Activated CD4-positive, alpha-beta T cell treated with anti-CD3 and anti-CD28 coated beads for 36 hours (primary cell): ENCODE results near the gene PRR14L. TPM values are rescaled to one million over a fixed set of nuclear protein-coding genes. Genes with fewer than 3 reads are reported as not detected.
"Not testable (repeated sequence)": the region's sequence is repeated elsewhere in the genome, so short reads cannot be mapped to it uniquely, and the experiment has no call there.

ENCODE experiments used
- ATAC-seq: fragments of 200-7000 bp; cut with Tn5 transposase; one replicate; pipeline ENCODE4 v1.10.0; 2021; ENCODE audit warnings: mild to moderate bottlenecking, moderate library complexity
- CTCF ChIA-PET: fragments of 350-600 bp; sonication (Branson Sonifier 250); formaldehyde crosslinking; loops from one replicate; lab custom pipeline; 2021; ENCODE audit warnings: antibody characterized with exemption; lab: Charles Lee
- POLR2A ChIA-PET: fragments of 350-600 bp; sonication (Branson Sonifier 250); formaldehyde crosslinking; loops from one replicate; lab custom pipeline; 2021; ENCODE audit warnings: antibody characterized with exemption, inconsistent platforms; lab: Charles Lee
- DNase-seq: peaks from one replicate; pipeline ENCODE4 v3.0.0-alpha.2; 2020
- H3K27ac Mint-ChIP-seq: one replicate; pipeline ENCODE4 v1.8.0; 2021; ENCODE audit warnings: mixed read lengths
- H3K27me3 Mint-ChIP-seq: one replicate; pipeline ENCODE4 v1.8.0; 2021; ENCODE audit warnings: mixed read lengths
- H3K36me3 Mint-ChIP-seq: one replicate; pipeline ENCODE4 v1.8.0; 2021; ENCODE audit warnings: low read depth, mixed read lengths
- H3K4me1 Mint-ChIP-seq: one replicate; pipeline ENCODE4 v1.8.0; 2021; ENCODE audit warnings: mixed read lengths
- H3K4me3 Mint-ChIP-seq: one replicate; pipeline ENCODE4 v1.8.0; 2021; ENCODE audit warnings: mild to moderate bottlenecking, moderate library complexity, mixed read lengths
- H3K9me3 Mint-ChIP-seq: one replicate; pipeline ENCODE4 v1.8.0; 2021; ENCODE audit warnings: low read depth, mixed read lengths
- intact Hi-C, 2 experiments: fragments of 100-400 bp; cut with DNase I in 1 of 2; cut with micrococcal nuclease in 1 of 2; formaldehyde crosslinking; loops; one replicate each; pipeline versions ENCODE4 v1.14.2 to v1.15.1; 2022 to 2024; cut with DNase I, micrococcal nuclease
- total RNA-seq, 2 experiments: library from RNA; stranded (reverse); gene quantifications; one replicate each; pipeline ENCODE4 v1.2.3, GENCODE V29; 2021

The PRR14L gene
- total RNA-seq, 2 experiments from 2014 or later, result 48.2 to 52.2 TPM

GRCh38 chr22:31723723-31724122 is 26.2 kb downstream of the PRR14L start:
- H3K4me3 Mint-ChIP-seq, result no peak overlapping the region
- no peaks in the 10 kb centered on the region for H3K4me1 Mint-ChIP-seq
- POLR2A ChIA-PET, result interaction anchor here (0.6 kb wide), 1 partner anchor 13 kb away, joined by 3 read pairs; no protein-coding TSS in a partner anchor
- CTCF ChIA-PET, result interaction anchor here (1.1 to 1.3 kb wide), 2 partner anchors 22 to 58 kb away, joined by 4 to 6 read pairs; no protein-coding TSS in a partner anchor
- H3K27me3 Mint-ChIP-seq, result no peaks in the 10 kb centered on the region
- ATAC-seq (no peak), DNase-seq (no peak)
- no peaks in the 10 kb centered on the region for H3K9me3 Mint-ChIP-seq
- H3K27ac Mint-ChIP-seq, result no peak overlapping the region
- peaks cover 24% of the 10 kb centered on the region for H3K36me3 Mint-ChIP-seq
- intact Hi-C loops, result no loop called here

- no peak overlapping the region for H3K4me3 Mint-ChIP-seq
- no peak overlapping the region for H3K27ac Mint-ChIP-seq
- ATAC-seq (no peak), DNase-seq (no peak)
- peaks cover 41% of the 10 kb centered on the region for H3K36me3 Mint-ChIP-seq
- POLR2A ChIA-PET, result no interaction called here
- CTCF ChIA-PET, result interaction anchor here (0.7 to 1.2 kb wide), 2 partner anchors 19 to 757 kb away, joined by 3 to 4 read pairs; no protein-coding TSS in a partner anchor
- H3K27me3 Mint-ChIP-seq, result no peaks in the 10 kb centered on the region
- no peaks in the 10 kb centered on the region for H3K4me1 Mint-ChIP-seq
- intact Hi-C loops, result no loop called here
- no peaks in the 10 kb centered on the region for H3K9me3 Mint-ChIP-seq
Measured at GRCh38 chr22:31719850-31720471, 30.0 kb downstream of the PRR14L start.

GRCh38 chr22:31715147-31715778 is 34.7 kb downstream of the PRR14L start:
- no peak overlapping the region for H3K27ac Mint-ChIP-seq
- ChIA-PET POLR2A (no interaction called here), CTCF (no interaction called here)
- H3K27me3 Mint-ChIP-seq, result no peaks in the 10 kb centered on the region
- ATAC-seq (no peak), DNase-seq (no peak)
- no peak overlapping the region for H3K4me3 Mint-ChIP-seq
- peaks cover 64% of the 10 kb centered on the region for H3K36me3 Mint-ChIP-seq
- H3K4me1 Mint-ChIP-seq, result no peaks in the 10 kb centered on the region
- H3K9me3 Mint-ChIP-seq, result no peaks in the 10 kb centered on the region
- intact Hi-C loops, result no loop called here

- H3K4me3 Mint-ChIP-seq, H3K4me1 Mint-ChIP-seq, DNase-seq, H3K27me3 Mint-ChIP-seq, ATAC-seq, intact Hi-C loops, CTCF ChIA-PET, H3K9me3 Mint-ChIP-seq, H3K27ac Mint-ChIP-seq: not testable (repeated sequence)
- H3K36me3 Mint-ChIP-seq, result peaks cover 54% of the 10 kb centered on the region
- POLR2A ChIA-PET, result interaction anchor here (0.6 kb wide), 1 partner anchor 12 kb away, joined by 3 read pairs; no protein-coding TSS in a partner anchor
Measured at GRCh38 chr22:31711226-31711625, 38.7 kb downstream of the PRR14L start.

- Mint-ChIP-seq H3K4me3 (no peak overlapping the region), H3K4me1 (no peaks in the 10 kb centered on the region), H3K9me3 (no peaks in the 10 kb centered on the region), H3K27ac (no peak overlapping the region), H3K36me3 (peaks cover 44% of the 10 kb centered on the region), H3K27me3 (no peaks in the 10 kb centered on the region)
- intact Hi-C loops, result no loop called here
- ChIA-PET POLR2A (no interaction called here), CTCF (no interaction called here)
- no peak for ATAC-seq
- DNase-seq, result no peak
Measured at GRCh38 chr22:31707519-31707918, 42.4 kb downstream of the PRR14L start.

- H3K27ac Mint-ChIP-seq, result no peak overlapping the region
- peaks cover 37% of the 10 kb centered on the region for H3K36me3 Mint-ChIP-seq
- ChIA-PET CTCF (interaction anchor here (1.3 kb wide), 1 partner anchor 30 kb away, joined by 7 read pairs; no protein-coding TSS in a partner anchor), POLR2A (interaction anchor here (1.1 kb wide), 1 partner anchor 18 kb away, joined by 3 read pairs; no protein-coding TSS in a partner anchor)
- H3K4me1 Mint-ChIP-seq, result peaks cover 19% of the 10 kb centered on the region
- intact Hi-C loops, result loop anchor here in 1 of 2 experiments (5.0 kb wide), 1 partner anchor 47 kb away; no protein-coding TSS in a partner anchor
- H3K27me3 Mint-ChIP-seq, result no peaks in the 10 kb centered on the region
- ATAC-seq (no peak), DNase-seq (no peak)
- no peaks in the 10 kb centered on the region for H3K9me3 Mint-ChIP-seq
- no peak overlapping the region for H3K4me3 Mint-ChIP-seq
Measured at GRCh38 chr22:31695423-31695822, 54.5 kb downstream of the PRR14L start.

GRCh38 chr22:31694046-31694445 is 55.9 kb downstream of the PRR14L start:
- ATAC-seq, POLR2A ChIA-PET, intact Hi-C loops, H3K9me3 Mint-ChIP-seq, H3K27ac Mint-ChIP-seq, H3K27me3 Mint-ChIP-seq, H3K4me3 Mint-ChIP-seq, DNase-seq: not testable (repeated sequence)
- CTCF ChIA-PET, result interaction anchor here (1.0 kb wide), 1 partner anchor 10 kb away, joined by 6 read pairs; no protein-coding TSS in a partner anchor
- Mint-ChIP-seq H3K36me3 (peaks cover 31% of the 10 kb centered on the region), H3K4me1 (peaks cover 19% of the 10 kb centered on the region)

GRCh38 chr22:31692186-31692886 is 57.6 kb downstream of the PRR14L start:
- Mint-ChIP-seq H3K4me3 (no peak overlapping the region), H3K36me3 (peaks cover 35% of the 10 kb centered on the region), H3K27ac (no peak overlapping the region), H3K4me1 (peaks cover 19% of the 10 kb centered on the region), H3K9me3 (no peaks in the 10 kb centered on the region), H3K27me3 (no peaks in the 10 kb centered on the region)
- POLR2A ChIA-PET, result no interaction called here
- DNase-seq (no peak), ATAC-seq (peak; percentile 91)
- intact Hi-C loops, result no loop called here
- CTCF ChIA-PET, result interaction anchor here (0.7 to 2.2 kb wide), 4 partner anchors 9 to 26 kb away, joined by 3 to 7 read pairs (median 3); no protein-coding TSS in a partner anchor

- ATAC-seq (peak; percentile 30), DNase-seq (no peak)
- no peaks in the 10 kb centered on the region for H3K9me3 Mint-ChIP-seq
- no peak overlapping the region for H3K27ac Mint-ChIP-seq
- H3K36me3 Mint-ChIP-seq, result peaks cover 38% of the 10 kb centered on the region
- ChIA-PET POLR2A (no interaction called here), CTCF (interaction anchor here (0.6 to 2.2 kb wide), 4 partner anchors 26 to 127 kb away, joined by 3 to 7 read pairs (median 3); no protein-coding TSS in a partner anchor)
- intact Hi-C loops, result no loop called here
- no peak overlapping the region for H3K4me3 Mint-ChIP-seq
- no peaks in the 10 kb centered on the region for H3K27me3 Mint-ChIP-seq
- peaks cover 19% of the 10 kb centered on the region for H3K4me1 Mint-ChIP-seq
Measured at GRCh38 chr22:31691408-31691807, 58.5 kb downstream of the PRR14L start.

GRCh38 chr22:31683181-31684105 is 66.5 kb downstream of the PRR14L start:
- ATAC-seq, result no peak
- POLR2A ChIA-PET, result no interaction called here
- Mint-ChIP-seq H3K27ac (no peak overlapping the region), H3K4me3 (no peak overlapping the region), H3K27me3 (no peaks in the 10 kb centered on the region), H3K4me1 (no peaks in the 10 kb centered on the region), H3K36me3 (peaks cover 16% of the 10 kb centered on the region), H3K9me3 (no peaks in the 10 kb centered on the region)
- CTCF ChIA-PET, result interaction anchor here (0.7 to 2.3 kb wide), 3 partner anchors 12 to 159 kb away, joined by 3 to 12 read pairs (median 4); no protein-coding TSS in a partner anchor
- no peak for DNase-seq
- intact Hi-C loops, result no loop called here
